Esophagus muscularis mucosa (tissue), 3 donors: ENCODE data around the gene WDR20.

ENCODE experiments used
- CTCF ChIP-seq, 3 experiments: fragments of 200-600 bp in 2 of 3; fragments of 450-650 bp in 1 of 3; sonication (generic) in 2 of 3; IDR thresholded peaks; one replicate each; pipeline ENCODE4 v1.5.1; 2017 to 2019; ENCODE audit warnings: antibody characterized with exemption in 3 of 3, mild to moderate bottlenecking in 2 of 3, moderate library complexity in 1 of 3
- POLR2A ChIP-seq: fragments of 450-650 bp; IDR thresholded peaks from one replicate; pipeline ENCODE4 v1.6.1; 2017; ENCODE audit warnings: antibody characterized with exemption, moderate library complexity, mild to moderate bottlenecking, low read depth

DNA sequence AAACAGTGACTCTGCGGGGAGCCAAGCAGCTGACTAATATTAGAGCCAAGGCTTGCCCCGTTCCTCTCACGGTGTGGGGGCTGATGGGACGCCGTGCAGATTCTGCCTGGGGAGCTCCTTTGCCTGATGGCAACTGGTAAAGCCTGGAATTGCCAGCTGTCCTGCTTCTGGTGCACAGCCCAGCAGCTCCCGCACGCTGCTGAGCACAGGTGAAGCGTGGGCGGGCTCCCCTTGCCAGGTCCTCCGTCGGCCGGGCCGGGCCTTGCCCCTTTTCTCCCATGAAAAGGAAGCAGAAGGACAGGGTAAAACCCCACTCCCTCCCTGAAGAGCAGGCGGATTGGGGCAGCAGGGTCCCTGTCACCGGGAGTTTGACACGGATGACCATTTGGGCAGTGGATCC, 79.0 kb downstream of the WDR20 start:
- TF ChIP-seq CTCF (IDR thresholded peaks at IDR 0.05) (no peak), POLR2A (no peak)
